OCI-M2 (cell line): ENCODE data around the gene ENOX2.
"Not testable (repeated sequence)": the region's sequence is repeated elsewhere in the genome, so short reads cannot be mapped to it uniquely, and the experiment has no call there.

Experiments
- DNase-seq: peaks from one replicate; lab custom pipeline; 2025; ENCODE audit not compliant: unreplicated experiment; lab: John Stamatoyannopoulos, UW

The ENOX2 gene

DNA sequence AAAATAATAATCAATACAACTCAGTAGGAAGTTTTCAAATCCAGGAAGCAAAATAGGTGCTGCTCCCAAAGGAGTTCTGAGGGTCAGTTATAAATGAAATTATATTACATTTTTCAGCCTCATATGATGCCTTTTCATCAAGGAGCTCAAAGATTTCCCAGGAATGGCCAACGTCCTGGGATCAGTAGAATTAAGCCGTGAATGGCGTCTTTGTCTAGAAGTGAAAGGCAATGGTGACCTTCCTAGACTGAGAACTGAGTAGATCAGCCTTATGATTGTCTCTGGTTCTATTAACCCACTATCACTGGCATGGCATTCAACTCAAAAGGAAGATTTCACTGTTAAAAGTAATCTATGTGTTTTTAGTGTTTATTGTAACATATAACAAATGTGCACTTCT lies 74.4 kb downstream of the ENOX2 start:
- no peak for DNase-seq

DNA sequence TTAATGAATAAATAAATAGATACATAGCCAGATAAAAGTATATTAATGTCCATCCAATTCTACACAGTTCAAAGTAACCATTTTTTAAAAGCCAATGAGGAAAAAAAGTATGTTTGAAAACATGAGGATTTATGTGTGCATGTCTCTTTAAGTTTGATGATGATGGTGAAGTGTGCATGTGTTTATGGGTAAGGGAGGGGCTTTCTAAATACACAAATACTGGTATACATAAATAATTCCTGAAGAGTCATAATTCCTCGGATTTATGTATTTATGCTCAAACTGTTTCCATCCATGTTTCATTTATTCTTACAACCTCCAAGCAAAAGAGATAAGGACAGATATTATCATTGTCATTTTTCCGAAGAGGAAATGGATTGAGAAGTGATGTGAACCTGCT lies 75.4 kb downstream of the ENOX2 start:
- DNase-seq: no peak

- DNase-seq: no peak
These were observed 76.8 kb downstream of the ENOX2 start for GRCh38 chrX:130826249-130826648.

GRCh38 chrX:130825525-130825924 lies 77.5 kb downstream of the ENOX2 start:
- no peak for DNase-seq

- DNase-seq: not testable (repeated sequence)
These were observed 83.6 kb downstream of the ENOX2 start for GRCh38 chrX:130819367-130819766.

DNA sequence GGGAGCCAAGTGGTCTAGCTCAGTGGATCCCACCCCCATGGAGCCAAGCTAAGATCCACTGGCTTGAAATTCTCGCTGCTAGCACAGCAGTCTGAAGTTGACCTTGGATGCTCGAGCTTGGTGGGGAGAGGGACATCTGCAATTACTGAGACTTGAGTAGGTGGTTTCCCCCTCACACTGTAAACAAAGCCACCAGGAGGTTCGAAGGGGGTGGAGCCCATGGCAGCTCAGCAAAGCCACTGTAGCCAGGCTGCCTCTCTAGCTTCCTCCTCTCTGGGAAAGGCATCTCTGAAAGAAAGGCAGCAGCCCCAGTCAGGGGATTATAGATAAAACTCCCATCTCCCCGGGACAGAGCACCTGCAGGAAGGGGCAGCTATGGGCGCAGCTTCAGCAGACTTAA lies 89.1 kb downstream of the ENOX2 start:
- DNase-seq: not testable (repeated sequence)

DNA sequence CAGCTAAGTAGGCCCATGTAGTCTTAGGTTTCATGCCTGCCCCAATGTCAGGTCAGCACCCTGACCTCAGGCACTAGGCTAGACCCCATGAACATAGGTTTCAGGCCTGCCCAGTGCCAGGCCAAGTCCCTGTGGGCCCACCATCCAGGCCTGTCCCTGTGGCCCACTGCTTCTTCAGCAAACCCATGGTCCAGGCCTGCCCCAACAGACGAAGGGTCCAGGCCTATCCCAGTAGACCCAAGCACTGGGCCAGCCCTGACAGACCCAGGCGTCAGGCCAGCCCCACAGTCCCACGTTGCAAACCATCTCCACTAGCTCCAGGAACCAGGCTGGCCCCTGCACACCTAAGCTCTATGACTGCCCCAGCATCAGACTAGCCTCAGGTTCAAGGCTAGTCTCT lies 92.4 kb downstream of the ENOX2 start:
- DNase-seq: no peak

- DNase-seq: no peak
These were observed 97.1 kb downstream of the ENOX2 start for GRCh38 chrX:130805903-130806302.

DNA sequence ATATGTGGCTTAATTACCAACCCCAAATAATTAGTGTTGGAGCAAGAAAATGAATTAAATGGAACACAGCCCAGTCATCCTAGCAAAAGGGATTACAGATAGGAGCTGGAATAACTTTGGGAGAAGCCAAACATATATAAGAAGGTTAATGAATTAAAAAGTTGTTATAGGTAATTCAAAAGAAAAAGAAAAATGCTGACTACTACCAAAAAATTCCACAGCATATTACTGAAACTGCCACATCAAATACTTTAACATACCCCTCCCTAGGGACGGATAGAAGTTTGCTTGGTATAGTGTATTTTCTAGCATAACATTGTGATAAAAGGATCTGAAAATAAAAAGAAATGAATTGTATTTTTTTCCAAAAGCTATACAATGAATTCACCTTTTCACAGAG lies 99.5 kb downstream of the ENOX2 start:
- no peak for DNase-seq

DNA sequence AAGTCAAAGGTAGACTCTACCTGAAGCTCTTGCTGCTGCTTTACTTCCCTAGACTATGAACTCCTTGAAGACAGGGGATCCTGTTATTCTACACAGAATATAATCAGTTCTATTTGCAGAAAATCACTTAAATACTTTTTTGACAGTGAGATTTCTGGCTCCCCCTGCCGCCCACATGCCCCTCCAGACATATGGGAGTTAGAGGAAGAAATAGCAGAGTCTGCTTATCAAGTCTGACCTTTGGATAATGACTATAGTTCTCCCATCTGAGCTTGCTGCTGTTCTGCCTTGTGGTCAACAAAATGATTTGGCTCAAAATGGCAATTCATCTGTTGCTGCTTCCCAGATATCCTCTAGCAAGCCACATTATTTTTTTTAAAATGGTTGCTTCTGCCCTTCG lies 101.1 kb downstream of the ENOX2 start:
- no peak for DNase-seq

DNA sequence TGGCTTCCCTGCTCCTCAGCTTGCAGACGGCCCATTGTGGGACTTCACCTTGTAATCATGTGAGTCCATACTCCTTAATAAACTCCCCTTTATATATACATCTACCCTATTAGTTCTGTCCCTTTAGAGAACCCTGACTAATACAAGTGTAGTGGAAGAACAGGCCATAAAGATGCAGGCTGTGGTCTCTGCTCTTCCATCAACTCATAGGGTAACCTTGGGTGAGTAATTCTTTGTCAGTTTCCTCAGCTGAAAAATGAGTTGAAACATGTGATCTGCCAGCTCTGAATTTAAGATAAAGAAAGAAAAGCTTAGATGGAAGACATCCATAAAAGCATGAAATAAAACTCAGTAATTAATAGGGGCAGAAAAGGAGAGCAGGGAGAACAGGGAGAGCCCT lies 103.6 kb downstream of the ENOX2 start:
- DNase-seq: no peak

DNA sequence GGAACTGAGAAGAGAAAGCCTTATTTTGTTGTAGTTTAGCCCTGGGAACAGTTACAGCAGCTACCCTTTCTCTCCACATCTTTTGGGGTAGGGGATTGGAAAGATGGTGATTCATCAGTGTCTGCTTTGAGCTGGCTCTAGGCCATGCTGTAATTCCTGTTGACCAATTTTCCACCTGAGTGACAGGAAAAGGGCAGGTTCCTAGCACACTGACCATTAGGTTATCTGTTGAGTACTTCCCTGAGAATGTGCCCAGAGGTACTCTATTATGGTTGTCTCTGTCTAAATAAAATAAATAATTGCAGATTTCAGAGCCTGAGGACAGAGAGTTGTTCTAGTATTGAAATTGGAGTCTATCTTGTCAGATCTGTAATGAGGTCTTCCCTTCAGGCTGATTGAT lies 109.0 kb downstream of the ENOX2 start:
- no peak for DNase-seq

DNA sequence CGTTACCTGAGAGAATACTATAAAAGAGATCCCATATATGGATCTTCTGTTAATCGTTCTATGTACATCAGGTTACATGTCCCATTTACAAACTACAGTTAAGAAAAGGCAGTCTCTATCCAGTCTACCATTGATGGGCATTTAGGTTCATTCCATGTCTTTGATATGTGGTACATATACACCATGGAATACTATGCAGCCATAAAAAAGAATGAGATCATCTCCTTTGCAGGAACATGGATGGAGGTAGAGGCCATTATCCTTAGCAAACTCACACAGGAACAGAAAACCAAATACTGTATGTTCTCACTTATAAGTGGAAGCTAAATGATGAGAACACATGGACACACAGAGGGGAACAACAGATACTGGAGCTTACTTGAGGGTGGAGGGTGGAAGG lies 111.1 kb downstream of the ENOX2 start:
- DNase-seq: not testable (repeated sequence)

DNA sequence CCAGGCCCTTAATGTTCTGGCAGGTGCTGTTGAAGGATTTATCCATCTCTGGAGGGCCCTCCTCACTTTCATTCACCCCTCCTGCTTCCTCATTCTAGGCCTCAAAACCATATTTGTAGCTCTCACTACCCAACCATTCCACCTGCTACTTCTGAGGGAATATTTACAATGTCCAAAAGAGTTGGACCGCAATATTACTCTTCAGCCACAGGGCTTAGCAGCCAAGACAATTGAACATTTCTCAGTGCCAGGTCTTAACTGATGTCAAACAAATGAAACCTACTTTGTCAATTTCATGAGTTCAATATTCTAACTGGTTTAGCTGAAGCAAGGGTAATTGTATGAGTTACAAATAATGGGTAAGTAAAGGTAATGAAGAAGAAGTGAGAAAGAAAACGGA lies 113.2 kb downstream of the ENOX2 start:
- DNase-seq: no peak

DNA sequence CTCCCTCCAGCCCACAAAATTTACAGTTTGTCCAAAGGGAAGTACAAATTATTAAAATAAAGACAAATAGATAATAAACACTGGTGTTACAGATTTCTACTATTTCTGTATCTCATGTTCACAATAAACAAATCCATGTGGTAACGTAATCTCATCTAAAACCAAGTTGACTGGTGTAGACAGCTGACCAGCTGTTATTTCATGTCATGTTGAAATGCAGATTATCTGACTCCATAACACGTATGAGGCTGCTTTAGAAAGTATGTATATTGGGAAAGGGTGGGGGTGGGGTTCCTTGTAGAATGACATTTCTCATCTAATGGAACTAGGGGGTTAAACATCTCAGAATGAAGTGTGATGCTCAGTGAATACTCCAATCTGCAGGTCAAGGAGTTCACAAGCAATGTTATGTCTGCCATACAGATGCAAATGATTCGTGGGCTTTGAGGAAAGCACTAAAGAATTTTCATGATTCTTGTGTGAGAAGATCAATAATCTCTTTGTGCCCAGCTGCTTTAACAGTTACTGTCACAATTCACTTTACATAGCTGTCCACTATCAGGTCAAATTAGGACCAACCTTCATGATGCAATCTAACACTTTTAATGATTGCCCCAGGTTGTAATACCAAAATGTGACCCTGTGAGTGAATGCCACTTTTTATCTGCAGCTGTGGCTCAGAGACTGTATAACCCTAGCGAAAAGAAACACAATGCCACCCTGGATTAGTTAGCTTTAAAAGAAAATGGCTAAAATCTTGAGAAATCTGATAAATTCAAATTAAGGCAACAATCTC lies 114.0 kb downstream of the ENOX2 start:
- DNase-seq: no peak

GRCh38 chrX:130786030-130786429 lies 117.0 kb downstream of the ENOX2 start:
- DNase-seq: no peak

DNA sequence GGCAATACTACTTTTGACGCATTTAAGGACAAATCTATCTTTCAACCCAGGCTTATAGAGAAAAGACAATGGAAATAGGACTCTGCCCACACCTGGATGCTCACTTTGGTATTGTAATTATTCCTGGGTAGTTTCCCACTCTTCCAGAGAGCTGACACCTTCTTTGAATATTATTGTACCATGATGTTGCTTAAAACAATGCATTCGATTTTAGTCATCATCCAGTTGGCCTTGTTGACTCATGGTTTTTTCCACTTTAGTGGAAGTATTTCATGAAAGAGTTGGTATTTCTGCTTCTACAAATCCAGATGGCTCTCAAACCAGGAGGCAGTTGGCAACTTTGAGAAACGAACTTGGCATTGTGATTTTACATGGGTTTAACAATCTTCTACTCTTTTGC lies 124.2 kb downstream of the ENOX2 start:
- no peak for DNase-seq

DNA sequence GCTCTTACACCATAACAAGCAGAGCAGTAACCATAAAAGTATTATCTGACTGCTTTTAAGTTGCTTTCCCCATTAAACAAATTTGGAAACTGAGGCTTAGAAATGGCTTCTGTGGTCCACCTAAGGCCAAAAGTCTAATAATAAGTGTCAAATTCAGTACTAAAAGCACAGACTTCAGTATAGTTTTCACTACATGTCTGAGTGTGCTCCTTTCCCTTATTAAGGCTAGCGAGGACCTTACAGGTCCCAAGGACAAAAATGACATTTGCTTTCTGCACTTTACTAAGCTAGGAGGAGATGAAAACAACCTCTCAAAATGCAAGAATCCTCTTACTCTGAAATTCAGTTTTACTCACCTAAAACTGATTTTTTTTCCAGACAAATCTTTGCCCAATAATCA lies 127.2 kb downstream of the ENOX2 start:
- DNase-seq: no peak

- no peak for DNase-seq
These were observed 130.2 kb downstream of the ENOX2 start for GRCh38 chrX:130772776-130773143.

GRCh38 chrX:130772105-130772775 lies 130.8 kb downstream of the ENOX2 start:
- no peak for DNase-seq

DNA sequence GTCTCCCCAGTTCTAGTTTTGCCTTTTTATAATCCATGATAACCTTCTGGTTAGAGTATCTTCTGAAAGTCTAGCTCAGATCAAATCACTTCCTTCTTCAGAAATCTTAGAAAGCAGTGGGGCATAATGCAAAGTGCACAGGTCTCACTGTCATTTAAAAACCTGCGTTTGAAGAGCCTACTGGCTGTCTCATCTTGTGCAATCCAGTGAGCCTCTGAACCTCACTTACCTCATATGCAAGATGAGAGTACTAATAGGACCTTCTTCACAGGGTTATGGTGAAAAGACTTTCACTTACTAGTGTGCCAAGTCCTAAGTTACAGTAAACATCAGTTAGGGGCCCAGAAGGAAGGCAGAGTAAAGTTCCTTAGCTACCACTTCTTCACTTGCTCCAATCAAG lies 131.4 kb downstream of the ENOX2 start:
- no peak for DNase-seq

- DNase-seq: no peak
These were observed 131.8 kb downstream of the ENOX2 start for GRCh38 chrX:130771230-130771629.

DNA sequence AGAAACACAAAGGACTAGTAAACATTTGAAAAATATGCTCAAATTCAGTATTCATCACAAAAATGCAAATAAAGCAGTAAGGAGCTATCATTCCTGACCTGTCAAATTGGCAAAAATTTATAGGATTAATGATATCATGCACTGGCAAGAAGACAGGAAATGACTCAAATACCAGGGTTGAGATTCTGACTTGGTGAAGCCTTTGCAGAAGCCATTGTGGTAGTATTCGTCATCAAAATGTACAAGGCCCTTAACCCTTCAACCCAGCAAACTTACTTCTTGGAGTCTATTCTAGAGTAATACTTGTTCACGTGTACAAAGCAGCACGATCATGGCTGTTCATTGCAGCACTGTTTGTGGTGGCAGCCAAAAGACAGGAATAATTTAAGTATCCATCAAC lies 132.4 kb downstream of the ENOX2 start:
- no peak for DNase-seq
